ENCODE results near the gene TNFRSF4.

TNFRSF4 gene

GRCh38 chr1:1187938-1188337 is 26.0 kb downstream of the TNFRSF4 start:
- no peak for TF ChIP-seq CTCF (IDR thresholded peaks at IDR 0.05)
- no peak for TF ChIP-seq ZFX (IDR thresholded peaks at IDR 0.05; ENCODE audit: borderline replicate concordance)
- no peak overlapping the region for H3K27ac ChIP-seq

DNA sequence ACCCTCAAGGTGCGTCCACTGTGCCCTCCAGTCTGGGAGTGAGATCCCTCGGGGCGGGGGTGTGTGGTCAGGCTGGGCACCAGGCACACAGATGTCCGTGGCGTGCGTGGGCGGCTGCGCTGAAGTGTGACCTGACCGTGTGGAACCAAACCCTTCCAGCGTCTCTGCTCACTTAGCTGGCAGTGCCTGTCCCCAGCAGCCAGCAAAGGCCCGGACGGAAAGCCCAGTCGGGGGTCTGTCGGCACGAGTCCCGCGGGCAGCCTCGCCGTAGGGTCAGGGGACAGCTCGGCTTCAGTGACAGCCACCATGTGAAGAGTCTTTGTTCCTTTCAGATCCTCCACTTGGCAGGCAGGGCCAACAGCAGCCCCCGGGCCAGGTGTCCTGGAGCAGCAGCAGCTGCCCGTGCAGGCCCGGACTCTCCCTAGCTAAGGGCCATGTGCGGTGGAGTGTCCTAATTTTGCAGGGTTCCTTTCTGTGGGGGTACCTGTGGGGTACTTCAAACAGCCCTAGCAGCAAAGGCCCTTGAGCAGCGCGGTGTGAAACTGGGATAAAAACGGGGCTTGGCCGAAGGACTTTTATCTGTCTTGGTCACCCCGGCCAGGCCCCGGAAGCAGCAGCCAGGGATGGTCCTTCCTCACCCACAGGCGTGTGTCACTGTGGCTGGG is 28.7 kb downstream of the TNFRSF4 start:
- H3K27ac ChIP-seq, result no peak overlapping the region

DNA sequence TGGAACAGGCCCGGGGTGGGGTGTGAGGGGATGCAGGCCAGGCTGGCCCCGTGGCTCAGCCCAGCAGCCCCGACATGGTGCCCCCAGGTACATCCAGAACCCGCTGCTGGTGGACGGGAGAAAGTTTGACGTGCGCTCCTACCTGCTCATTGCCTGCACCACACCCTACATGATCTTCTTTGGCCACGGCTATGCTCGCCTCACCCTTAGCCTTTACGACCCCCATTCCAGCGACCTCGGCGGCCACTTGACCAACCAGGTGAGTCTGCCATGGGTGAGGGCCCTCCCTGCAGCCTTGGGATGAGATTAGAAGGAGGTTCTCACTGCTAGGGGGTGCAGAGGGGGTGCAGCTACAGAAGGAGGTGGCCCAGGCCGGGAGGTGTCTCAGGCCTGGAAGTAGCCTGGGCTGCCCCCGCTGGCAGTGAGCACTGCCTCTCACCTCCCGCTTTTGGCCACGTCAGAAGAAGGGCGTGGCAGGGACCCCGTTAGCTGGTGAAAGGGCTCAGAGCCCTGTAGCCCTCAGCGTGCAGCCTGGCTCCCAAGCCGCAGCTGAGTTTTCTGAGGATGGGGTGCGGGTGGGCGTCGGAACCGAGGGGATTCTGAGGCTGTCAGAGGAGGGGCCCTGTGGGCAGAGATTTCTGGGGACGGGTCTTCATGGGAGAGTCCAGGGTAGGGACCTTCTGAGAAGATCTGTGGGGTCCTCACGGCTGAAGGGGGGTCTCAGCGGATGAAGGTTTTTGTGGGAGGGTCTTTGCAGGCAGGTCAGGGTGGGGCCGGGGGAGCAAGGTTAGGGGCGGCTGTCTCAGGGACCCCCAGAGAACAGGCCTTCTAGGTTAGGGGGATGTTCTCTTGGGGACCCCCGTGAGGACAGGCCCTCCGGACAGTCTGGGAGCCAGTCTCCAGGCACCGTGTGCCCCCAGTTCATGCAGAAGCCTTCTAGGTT is 29.8 kb downstream of the TNFRSF4 start:
- TF ChIP-seq ZFX (IDR thresholded peaks at IDR 0.05; ENCODE audit: borderline replicate concordance) (no peak), CTCF (IDR thresholded peaks at IDR 0.05) (no peak)
- H3K27ac ChIP-seq, result no peak overlapping the region

More for the DNA sequence above, 28.7 kb downstream of the TNFRSF4 start:
- TF ChIP-seq ZFX (IDR thresholded peaks at IDR 0.05; ENCODE audit: borderline replicate concordance) (no peak), CTCF (IDR thresholded peaks at IDR 0.05) (no peak)

DNA sequence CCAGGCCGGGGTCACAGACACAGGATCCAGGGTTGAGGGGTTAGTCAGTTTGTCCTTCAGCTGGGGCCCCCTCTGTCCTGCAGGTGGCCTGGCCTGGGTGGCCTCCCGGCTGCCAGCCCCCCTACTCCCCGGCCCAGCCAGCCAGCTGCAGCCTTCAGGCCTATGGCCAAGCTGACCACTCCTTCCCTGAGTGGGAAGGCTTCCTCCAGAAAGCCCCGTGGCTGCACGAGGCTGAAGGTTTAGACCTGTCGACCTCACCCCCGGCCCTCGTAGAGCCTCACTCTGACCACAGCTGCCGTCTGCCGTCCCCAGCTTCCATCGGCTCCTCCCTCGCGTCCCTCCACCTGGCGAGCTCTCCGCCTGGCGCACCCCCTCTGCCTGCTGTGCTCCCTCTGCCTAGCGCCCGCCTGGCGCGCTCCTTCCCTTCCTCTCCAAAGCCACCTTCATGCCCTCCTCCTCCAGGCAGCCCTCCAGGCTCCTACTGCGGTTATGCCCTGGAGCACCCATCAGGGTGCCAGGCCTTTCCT is 30.7 kb downstream of the TNFRSF4 start:
- no peak overlapping the region for H3K27ac ChIP-seq
- TF ChIP-seq ZFX (IDR thresholded peaks at IDR 0.05; ENCODE audit: borderline replicate concordance), result no peak

DNA sequence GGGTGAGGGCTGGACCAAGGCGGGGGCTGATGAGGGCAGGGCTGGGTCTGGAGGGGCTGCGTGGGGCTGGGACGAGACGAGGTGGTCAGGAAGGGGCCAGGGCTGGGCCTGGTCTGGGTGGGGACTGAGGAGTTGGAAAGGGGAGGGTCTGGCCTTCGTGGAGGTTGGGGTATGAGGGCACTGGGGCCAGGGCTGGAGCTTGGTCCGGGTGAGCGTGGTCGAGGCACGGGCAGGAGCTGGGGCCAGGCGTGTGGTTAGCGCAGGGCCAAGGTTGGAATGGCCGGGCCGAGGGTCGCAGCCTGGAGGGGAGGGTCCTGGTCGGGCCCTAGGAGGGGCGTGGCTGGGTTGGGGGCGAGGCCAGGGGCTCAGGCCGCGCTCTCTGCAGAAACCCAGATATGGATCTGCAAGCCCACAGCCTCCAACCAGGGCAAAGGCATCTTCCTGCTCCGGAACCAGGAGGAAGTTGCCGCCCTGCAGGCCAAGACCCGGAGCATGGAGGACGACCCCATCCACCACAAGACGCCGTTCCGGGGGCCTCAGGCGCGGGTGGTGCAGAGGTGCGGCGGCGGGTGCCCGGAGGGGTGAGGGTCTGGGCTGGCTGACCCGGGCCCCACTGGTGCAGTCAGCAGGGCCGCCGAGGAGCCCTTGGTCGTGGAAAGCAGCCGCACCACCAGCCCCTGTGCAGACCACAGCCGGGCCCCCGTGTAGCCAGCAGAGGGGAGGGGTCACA is 31.3 kb downstream of the TNFRSF4 start:
- no peak overlapping the region for H3K27ac ChIP-seq
- no peak for TF ChIP-seq ZFX (IDR thresholded peaks at IDR 0.05; ENCODE audit: borderline replicate concordance)
- TF ChIP-seq CTCF (IDR thresholded peaks at IDR 0.05), result no peak

DNA sequence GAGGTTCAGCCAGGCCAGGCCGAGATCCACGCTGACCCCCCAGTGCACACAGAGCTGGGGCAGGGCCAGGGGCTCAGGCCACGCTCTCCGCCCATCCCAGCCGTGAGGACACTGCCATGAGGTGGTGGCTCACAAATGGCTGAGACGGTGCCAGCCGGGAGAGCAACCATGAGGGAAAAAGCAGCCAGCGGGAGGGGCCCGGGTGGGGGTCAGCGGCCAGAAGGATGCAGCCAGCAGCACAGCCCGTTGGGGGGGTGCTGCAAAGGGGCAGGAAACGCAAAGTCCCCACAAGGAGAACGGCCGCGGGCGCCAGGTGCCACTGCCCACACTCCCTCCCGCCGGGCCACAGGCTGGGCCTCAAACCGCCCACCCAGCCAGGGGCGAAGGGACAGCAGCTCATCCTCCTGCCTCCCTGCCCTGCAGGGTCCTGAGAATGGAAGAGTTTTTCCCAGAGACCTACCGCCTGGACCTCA is 32.0 kb downstream of the TNFRSF4 start:
- H3K27ac ChIP-seq, result no peak overlapping the region
- no peak for TF ChIP-seq ZFX (IDR thresholded peaks at IDR 0.05; ENCODE audit: borderline replicate concordance)
- TF ChIP-seq CTCF (IDR thresholded peaks at IDR 0.05), result no peak

All from 22Rv1 (cell line).